COLO668 (cell line): ENCODE data around the gene PLEKHG1.

ENCODE experiments used
- DNase-seq: peaks from one replicate; lab custom pipeline; 2025; ENCODE audit not compliant: unreplicated experiment; lab: John Stamatoyannopoulos, UW

PLEKHG1 gene

DNA sequence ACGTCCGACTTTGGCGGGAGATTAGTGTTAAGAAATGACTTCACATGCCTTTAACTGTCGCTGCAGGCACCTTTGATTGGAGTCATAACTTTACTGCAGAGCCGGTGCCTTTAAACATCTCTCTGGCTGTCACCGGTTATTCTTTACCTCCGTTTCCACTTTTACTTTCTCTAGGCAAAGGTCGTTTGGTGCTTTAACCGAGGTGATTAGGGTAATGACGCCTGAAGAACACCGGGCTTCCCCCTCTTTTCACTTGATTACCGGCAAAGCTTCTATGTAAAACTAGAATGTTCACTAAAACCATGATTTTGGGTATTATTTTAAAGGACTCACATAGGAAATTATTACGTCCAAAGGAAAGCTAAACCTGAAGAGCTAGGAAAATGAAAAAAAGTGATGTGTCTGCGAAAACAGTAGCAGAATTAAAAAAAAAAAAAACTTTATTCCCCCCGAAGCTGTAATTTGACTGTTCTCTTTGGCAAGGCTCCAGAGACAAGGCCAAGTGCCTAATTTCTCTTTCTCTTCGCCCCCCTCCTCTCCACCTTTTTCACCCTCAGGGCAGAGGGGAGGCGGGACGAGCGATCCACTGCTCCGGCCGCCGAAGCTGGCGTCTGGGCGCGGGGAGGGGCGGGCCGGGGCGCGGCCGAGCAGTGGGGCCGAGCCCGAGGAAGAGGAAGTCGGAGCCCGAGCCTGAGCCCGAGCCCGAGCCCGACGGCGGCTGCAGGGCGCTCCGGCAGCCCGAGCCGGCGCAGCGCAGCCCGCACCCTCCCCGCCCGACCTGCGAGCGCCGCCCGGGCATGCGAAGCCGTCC is at the start of gene PLEKHG1:
PLEKHG1 (plus strand) TSS at position 687 of the 811 bp plus-strand sequence. CDS start 133,797 bp downstream, outside the sequence.
- peak; percentile 81 for DNase-seq

DNA sequence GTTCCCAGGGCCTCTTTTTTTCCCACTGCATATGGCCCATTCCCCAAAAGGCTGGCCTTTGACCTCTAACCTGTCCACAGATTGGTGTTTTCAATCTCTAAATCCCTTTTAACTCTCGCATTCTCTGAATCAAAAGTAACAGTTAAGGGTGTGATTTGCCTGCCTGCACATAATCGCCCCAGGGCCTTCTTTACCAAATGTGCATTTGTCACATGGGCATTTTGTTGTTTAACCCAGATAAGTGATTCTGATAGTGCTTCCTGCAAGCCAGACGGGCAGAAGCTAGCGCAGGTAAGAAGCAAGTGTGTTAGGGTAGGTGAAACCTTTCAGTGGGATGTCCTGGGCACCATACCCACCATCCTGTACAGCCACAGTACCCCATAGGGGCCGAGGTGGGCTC is 49.4 kb upstream of the PLEKHG1 start:
- no peak for DNase-seq

DNA sequence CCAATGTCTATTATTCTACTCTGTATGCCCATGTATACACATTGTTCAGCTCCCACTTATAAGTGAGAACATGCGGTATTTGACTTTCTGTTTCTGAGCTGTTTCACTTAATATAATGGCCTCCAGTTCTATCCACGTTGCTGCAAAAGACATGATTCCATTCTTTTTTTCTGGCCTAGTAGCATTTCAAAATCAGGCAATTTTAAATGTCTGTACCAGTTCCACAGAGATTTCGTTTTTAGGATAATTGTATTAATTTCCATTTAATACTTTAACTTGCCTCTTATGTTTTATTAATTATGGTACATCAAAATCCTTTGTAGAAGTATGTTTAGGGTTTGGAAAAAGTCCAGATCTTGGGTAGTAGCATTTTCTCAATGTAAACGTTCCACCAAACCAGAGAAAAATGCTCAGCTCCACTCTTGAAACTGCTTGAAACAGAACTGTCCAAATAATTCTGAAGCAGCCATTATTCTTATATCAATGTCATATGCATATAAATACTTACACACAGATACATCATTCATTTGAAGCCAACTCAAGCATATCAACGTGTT is 42.6 kb upstream of the PLEKHG1 start:
- no peak for DNase-seq

DNA sequence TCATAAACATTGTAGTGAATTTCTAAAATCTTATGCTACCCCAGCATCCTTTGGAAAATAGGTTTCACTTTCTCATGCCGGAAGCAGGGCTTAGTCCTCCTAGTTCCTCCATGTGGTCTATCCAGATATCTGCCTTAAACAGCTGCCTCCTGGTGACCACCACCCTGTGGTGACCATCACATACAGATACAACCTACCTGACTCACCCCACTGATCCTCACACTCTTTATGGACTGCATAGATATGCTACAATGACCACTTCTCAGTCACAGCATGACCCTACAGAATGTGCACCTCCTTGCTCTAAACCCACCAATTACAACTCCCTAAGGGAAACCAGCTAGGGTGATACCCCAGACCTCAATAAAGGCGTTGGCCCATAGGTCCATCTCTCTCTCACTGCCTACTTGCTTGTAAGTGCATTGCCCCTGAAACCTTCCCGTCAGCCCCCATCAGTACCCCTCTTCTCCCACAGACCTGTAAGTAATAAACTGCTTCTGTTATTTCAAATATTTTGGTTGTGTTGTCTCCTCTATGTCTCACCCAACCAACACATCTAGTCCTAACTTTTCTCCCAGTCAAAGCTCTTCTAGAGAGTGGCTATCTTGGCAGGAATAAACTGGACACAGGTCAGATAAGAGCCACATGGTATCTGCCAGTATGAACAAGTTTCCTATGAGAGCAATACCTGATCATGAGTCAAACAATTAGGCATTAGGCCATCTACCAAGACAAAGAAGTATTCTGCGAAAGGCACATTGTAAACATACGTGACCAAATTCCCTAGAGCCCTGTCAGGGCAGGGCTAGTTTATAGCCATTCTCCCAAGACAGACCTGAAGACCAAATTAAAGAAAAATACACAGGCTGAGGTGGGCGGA is 39.4 kb upstream of the PLEKHG1 start:
- DNase-seq: no peak

DNA sequence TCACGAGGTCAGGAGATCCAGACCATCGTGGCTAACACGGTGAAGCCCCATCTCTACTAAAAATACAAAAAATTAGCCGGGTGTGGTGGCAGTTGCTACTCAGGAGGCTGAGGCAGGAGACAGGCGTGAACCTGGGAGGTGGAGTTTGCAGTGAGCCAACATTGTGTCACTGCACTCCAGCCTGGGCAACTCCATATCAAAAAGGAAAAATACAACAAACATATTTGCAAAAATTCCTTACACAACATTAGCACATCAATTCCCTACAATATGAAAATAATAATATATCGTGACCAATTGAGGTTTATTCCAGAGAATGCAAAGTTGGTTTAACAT is 38.8 kb upstream of the PLEKHG1 start:
- no peak for DNase-seq

DNA sequence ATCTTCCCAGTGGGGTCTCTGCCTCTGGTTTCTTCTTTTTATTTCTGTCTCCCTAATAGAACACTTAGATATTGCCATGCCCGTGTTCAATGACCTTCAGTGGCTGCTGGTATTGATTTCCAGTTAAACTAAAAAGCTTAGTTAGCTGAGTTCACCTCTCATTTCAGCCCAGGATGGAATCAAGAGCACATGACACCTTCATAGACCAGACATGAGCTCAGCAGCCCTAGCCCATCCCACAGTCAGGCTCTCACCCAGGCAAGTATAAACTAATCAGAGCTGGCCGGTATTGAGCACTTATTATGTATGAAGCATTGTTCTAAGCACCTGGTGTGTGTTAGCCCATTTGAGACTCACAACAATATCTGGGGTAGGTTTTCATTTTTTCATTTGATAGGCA is 33.7 kb upstream of the PLEKHG1 start:
- DNase-seq: no peak

DNA sequence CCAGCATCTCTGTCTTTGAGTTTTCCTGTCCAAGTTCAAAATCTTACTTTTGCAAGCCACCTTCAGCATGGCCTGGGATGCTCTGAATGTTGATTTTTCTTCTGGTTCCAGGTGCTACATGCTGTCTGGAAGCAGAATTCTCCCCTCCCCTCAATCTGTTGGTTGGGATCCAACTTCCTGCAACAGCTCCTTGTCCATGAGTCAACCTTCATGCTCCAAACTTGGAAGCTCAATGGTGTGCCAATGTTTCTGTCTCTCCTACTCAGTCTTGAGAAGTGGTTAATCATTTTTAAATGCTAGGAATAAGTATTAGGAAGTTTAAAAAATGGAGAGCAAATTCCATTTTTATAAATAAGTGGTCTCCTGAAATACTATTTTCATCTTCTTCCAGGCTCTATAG is 33.2 kb upstream of the PLEKHG1 start:
- DNase-seq: no peak

DNA sequence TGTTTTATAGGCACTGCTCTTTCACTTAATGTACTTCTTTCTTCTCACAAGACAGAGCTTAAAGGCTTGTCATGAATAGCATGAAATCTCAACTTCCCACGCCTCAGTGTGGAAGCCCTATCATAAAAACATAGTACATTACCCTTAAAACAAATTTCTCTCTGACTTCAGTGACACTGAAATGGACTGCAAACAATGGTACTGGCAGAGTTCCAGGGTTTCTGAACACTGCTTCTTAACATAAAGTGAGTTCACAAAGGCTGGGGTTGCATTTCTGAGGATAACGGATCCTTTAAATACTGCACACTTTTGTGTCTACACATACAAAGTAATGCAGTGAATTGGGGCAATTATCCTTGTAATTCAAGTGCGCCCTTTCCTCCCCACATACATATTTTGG is 32.3 kb upstream of the PLEKHG1 start:
- DNase-seq: no peak

DNA sequence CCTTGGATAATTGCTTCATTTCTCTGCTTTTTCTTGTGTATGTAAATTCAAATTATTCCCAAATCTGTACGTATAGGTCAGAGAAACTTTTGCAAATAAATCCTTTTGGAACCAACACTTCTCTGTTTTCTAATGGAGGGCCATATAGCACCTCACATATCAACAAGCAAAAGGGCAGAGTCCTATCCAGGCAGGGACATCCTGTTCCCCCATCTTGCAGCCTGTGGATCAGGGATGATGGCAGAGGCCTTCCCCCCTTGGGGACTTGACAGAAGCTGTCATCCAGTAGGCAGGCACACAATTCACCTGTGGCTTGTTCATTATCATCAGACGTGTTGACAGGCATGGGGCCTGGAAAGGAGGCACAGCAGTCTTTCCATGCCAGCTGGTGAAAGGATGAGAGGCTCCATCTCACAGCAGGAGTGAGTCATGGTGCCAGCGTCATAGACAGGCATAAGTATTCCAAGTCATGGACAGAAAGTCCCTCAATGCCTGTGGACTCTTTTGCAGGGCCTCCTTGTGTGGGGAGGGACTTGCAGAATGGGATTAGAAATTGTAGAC is 31.8 kb upstream of the PLEKHG1 start:
- peak; percentile 44 for DNase-seq

DNA sequence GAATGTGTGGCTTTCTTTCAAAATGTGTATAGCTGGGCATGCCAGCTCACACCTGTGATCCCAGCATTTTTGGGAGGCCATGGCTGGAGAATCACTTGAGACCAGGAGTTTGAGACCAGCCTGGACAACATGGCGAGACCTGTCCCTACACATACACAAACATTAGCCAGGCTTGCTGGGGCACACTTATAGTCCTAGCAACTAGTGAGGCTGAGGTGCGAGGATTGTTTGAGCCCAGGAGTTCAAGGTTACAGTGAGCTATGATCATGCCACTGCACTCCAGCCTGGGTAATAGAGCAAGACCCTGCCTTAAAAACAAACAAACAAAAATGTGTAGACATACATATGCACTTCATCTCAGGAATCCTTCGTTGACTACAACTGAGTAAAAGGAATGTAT is 31.1 kb upstream of the PLEKHG1 start:
- no peak for DNase-seq

DNA sequence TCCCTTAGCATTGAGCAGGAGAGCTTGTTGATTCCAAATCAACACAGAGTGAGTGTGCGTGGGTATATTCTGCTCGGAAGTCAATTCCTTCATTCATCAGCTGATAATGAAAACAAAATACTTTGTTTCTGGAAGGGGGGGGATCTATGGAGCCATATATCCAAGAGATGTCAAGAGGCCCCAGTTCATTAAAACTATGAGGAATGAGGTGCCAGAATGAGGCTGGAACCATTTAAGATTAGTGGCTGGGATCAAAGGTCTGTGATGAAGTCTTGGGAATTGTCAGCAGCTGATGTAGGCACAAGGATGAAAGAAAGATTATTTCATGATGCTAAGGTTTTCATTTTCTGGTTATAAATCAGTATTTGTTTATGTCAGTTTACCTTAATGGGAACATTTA is 30.5 kb upstream of the PLEKHG1 start:
- no peak for DNase-seq

DNA sequence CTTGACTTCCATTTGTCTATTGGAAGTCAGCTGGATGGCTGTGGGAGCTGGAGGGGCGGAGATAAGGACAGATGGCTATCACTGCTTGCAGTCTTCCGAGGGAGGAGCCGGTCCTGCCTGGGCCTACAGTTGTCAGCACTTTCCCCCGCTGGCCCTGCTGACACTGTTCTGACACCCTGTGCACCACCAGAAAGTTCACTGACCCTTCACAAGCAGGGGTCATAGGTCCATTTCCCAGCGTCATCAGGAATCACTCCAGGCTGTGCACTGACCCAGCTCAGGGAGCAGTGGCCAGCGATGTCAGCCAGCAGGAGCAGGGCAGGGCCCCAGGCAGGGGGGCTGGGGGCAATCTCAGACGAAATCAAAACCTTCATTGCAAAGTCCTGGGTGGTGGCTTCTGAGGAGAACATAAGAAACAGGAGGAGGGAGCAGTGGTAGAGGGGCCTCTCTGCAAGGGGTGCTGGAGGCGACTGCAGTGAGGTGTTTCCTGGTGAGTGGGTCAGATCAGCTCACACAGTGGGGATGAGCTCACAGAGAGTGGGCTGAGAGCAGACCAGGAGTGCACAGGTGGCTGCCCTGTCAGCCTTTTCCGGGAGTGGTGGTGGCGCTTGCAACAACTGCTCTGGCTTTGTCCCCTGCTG is 26.5 kb upstream of the PLEKHG1 start:
- DNase-seq: no peak

DNA sequence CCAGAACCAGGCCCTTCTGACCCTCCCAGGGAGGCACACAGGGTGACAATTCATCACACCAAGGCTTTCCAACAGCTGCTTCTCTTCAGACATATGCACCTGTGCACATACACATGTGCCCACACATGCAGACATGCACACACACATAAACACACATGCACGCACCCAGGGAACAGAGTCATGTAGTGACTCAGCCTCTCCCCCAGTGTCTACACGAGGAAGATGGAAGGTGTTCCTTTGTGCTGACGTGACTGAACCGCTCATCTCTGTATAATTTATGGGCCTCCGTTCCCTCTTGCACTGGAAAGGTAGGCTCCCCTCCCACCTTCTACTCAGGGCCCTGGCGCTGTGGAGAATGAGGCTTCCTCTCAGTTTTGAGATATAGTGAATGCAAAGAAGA is 23.8 kb upstream of the PLEKHG1 start:
- DNase-seq: no peak

DNA sequence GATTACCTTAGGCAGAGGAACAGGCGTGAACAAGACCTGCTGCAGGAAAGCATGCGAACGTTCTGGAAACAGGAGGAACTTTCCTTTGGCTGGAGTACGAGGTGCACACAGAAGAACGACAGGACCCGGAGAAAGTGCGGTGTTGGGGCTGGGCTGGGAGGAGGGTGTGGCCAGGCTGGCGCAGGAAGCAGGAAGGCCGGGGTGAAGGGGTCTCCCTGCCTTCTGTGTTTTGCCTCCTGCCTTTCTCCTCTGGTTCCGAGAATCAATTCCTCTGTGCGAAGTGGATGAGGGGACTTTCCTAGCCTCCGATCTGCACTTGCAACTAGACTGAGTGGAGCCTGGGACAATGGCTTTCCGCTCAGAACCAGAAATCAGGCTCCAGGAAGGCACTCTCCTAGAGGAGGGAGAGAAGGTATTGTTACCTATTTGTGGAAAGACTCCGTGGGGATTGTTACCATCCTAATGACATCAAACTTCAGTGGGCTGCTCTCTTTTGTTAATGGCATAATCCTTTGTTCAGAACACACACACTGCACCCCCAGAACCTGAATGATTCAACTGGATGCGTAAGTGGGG is 22.9 kb upstream of the PLEKHG1 start:
- DNase-seq: no peak

DNA sequence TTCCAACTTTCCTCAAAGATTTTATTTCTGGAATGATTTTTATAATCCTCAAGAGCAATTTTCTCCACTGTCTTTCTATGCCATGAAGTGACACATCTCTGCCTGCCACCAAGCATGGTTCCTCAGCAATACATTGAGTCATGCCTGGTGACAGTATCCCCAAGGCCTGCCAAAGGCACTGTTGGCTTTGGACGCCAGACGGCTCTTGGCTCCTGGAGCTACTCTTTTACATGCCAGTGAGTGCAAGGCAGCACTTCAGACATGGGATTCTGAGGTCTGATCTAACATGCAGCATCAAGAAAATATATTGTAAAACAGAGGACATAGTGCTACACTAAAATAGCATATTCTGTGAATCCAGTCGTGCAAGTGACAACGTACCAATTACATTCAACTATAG is 20.1 kb upstream of the PLEKHG1 start:
- no peak for DNase-seq

DNA sequence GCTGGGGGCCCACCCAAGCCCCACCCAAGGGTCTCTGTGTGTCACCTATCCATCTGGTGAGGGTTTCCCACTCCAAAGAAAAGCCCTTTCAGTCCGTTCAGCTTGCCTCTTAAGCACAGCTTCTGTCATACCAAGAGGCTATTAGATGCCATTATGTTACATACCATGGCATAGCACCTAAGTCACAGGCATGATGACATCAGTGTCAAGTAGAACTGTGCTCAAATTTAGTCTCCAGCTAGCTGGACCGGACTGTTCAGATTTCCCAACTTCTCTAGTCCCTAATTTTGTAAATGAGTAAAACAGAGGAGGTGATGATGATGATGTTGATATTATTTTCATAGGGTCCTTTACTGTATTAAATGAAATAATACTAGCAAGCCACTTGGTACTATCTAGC is 19.2 kb upstream of the PLEKHG1 start:
- DNase-seq: no peak

DNA sequence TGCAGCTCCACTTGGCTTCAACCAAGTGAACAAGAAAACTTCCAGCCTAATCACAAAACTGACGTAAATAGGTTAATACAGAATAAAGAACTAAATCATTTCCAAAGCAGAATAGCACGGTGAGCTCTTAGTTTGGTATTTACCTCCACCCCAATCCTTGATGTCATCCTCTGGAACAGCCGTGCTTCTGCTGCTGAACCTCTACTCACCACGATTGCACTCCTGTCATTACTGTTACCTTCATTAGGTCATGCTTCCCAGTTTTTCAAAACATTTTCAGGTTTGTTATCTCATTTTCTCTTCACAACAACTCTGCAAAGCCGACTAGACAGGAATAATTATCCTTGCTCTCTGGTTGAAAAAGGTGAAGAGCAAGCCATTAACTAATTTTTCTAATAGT is 15.6 kb upstream of the PLEKHG1 start:
- no peak for DNase-seq

DNA sequence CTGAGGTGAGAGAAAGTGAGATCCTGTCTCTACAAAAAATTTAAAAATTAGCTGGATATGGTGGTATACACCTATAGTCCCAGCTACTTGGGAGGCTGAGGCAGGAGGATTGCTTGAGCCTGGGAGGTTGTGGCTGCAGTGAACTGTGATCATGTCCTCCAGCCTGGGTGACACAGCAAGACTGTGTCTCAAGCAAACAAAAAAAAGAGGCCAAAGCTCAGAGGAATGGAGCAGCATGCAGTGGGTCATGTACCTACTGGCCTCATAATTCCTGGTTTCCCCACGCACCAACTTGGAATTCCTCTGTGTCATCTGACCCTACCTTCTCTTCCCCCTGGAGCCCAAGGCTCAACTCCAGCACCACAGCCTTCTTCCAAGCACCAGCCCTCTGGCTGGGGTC is 15.1 kb upstream of the PLEKHG1 start:
- DNase-seq: no peak

DNA sequence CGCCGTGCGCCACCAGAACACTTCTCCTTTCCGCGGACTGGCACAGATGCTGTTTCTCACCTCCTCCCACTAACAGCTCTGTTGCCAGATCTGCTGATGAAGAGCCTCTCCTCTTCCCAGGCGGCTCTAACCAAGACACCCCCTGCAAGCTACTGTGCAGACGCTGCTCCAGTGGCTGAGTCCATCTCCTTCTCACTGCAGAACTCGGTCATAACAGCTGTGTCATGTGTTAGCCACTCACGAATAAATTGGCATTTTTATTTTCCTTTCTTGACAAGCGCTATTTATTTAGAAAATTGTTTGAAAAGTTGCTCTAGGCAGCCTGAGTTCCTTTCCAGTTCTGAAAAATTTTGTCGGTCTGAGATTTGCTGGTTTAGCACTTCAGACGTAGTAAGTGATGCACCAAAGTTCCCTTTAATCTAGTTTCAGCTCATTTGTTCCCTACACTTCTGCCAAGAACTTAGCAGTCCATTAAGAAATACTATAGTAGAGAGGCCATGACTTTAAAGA is 12.8 kb upstream of the PLEKHG1 start:
- no peak for DNase-seq

DNA sequence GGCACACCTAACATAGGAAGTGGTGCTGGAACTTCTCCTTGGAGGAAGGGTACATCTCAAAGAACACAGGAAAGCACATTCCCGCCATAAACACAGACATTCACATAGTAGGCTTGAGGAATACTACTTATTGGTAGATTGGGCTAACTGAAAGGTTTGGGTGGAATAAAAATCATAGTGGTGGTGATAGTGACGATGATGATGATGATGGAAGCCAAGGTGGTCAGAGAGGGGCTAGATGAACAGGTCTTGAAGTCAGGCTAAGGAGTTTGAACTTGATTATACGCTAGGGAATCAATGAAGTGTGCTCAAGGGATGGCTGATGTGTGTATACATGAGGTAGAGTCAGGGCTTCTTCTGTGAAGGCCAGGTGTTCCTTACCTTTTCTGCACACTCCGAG is 12.0 kb upstream of the PLEKHG1 start:
- no peak for DNase-seq
